OCI-LY3 (cell line): ENCODE results near the gene IRX6.

Experiments used
- H2AFZ ChIP-seq: fragments of 200-600, 300-600 bp; shearing (Covaris generic); 2 replicates; pipeline ENCODE4 v1.6.0; 2014; ENCODE audit warnings: antibody characterized with exemption, low read depth, low read length
- H3K27ac ChIP-seq: fragments of 200-600, 300-600 bp; sonication (generic); 2 replicates; pipeline ENCODE4 v1.5.1; 2014; ENCODE audit warnings: mild to moderate bottlenecking, low read length, moderate library complexity, mixed read lengths
- H3K27me3 ChIP-seq: fragments of 200-600, 300-600 bp; sonication (generic); 2 replicates; pipeline ENCODE4 v1.6.1; 2014; ENCODE audit warnings: low read depth, low read length, mixed read lengths
- H3K36me3 ChIP-seq: fragments of 200-600, 300-600 bp; sonication (generic); replicated peaks from 2 replicates; pipeline ENCODE3; 2014; ENCODE audit warnings: low read depth, low read length, mixed read lengths
- H3K4me1 ChIP-seq: fragments of 300-600, 200-600 bp; sonication (generic); 2 replicates; pipeline ENCODE4 v1.6.1; 2014; ENCODE audit warnings: low read length, mixed read lengths
- H3K4me2 ChIP-seq: fragments of 200-600, 300-600 bp; sonication (generic); 2 replicates; pipeline ENCODE4 v1.6.1; 2014; ENCODE audit warnings: low read length, mixed read lengths
- H3K4me3 ChIP-seq: fragments of 300-600, 200-600 bp; sonication (generic); 2 replicates; pipeline ENCODE4 v1.5.1; 2014; ENCODE audit warnings: antibody characterized with exemption, mild to moderate bottlenecking, low read length, moderate library complexity
- H3K79me2 ChIP-seq: fragments of 300-600, 200-600 bp; shearing (Covaris generic); 2 replicates; pipeline ENCODE4 v1.6.1; 2014; ENCODE audit warnings: mild to moderate bottlenecking, low read length, mixed read lengths
- H3K9ac ChIP-seq: fragments of 300-600, 200-600 bp; shearing (Covaris generic); 2 replicates; pipeline ENCODE4 v1.6.0; 2014; ENCODE audit warnings: mild to moderate bottlenecking, low read length, moderate library complexity
- H3K9me3 ChIP-seq: fragments of 200-600, 300-600 bp; shearing (Covaris generic); 2 replicates; pipeline ENCODE4 v1.6.1; 2014; ENCODE audit warnings: low read length, mixed read lengths; ENCODE audit not compliant: insufficient read depth
- H4K20me1 ChIP-seq: fragments of 200-600, 300-600 bp; sonication (generic); 2 replicates; pipeline ENCODE4 v1.6.1; 2016; ENCODE audit warnings: low read length, mixed read lengths; ENCODE audit not compliant: insufficient read depth
- EZH2phosphoT487 ChIP-seq: fragments of 200-600 bp; shearing (Covaris generic); IDR thresholded peaks from 2 replicates; pipeline ENCODE4 v1.6.1; 2018; ENCODE audit warnings: antibody characterized with exemption, mixed run types, low read depth
- TF ChIP-seq, protein P1 (sequence below): fragments of 200-600, 300-600 bp; sonication (generic); IDR thresholded peaks from 2 replicates; pipeline ENCODE4 v1.5.1; 2014; ENCODE audit warnings: antibody characterized with exemption, low read length, low read depth

The IRX6 gene

DNA sequence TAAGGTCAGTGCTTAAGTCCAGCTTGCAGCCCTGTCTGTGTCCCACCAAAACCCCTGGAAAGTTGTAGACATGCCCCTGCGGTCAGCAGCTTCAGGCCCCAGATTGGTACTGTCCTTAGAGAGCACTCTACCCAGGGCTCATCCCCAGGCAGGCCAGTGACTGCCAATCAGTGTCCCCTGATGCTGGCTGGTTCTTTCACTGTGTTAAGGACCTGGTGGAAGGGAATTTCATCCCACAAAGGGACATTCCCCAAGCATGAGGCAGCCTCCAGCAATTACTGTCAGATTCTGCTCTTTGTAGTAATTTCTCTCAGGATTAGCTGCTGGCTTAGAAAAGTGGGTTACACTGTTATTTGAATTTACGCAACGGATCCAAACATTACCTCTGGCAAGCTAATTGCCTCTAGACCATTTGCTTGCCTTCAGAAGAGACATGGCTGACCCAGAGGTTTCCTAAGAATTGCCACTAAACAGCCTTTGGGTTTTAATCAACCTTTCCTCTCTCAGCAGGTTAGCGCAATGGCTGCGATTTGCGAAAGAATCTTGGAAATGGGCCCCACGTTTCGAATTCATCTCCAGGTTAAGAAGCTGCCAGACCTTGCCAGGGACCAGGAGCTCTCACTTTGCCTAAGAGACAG lies 5.9 kb downstream of the IRX6 start:
- Histone ChIP-seq H3K36me3 (no peaks in the 10 kb centered on the region), H3K9me3 (no peaks in the 10 kb centered on the region), H4K20me1 (no peaks in the 10 kb centered on the region), H3K79me2 (no peaks in the 10 kb centered on the region), H3K4me2 (no peak overlapping the region), H3K4me1 (no peaks in the 10 kb centered on the region), H3K4me3 (no peak overlapping the region), H2AFZ (no peak overlapping the region), H3K9ac (no peak overlapping the region), H3K27me3 (no peaks in the 10 kb centered on the region), H3K27ac (no peak overlapping the region)
- TF ChIP-seq, protein P1, sequence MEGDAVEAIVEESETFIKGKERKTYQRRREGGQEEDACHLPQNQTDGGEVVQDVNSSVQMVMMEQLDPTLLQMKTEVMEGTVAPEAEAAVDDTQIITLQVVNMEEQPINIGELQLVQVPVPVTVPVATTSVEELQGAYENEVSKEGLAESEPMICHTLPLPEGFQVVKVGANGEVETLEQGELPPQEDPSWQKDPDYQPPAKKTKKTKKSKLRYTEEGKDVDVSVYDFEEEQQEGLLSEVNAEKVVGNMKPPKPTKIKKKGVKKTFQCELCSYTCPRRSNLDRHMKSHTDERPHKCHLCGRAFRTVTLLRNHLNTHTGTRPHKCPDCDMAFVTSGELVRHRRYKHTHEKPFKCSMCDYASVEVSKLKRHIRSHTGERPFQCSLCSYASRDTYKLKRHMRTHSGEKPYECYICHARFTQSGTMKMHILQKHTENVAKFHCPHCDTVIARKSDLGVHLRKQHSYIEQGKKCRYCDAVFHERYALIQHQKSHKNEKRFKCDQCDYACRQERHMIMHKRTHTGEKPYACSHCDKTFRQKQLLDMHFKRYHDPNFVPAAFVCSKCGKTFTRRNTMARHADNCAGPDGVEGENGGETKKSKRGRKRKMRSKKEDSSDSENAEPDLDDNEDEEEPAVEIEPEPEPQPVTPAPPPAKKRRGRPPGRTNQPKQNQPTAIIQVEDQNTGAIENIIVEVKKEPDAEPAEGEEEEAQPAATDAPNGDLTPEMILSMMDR = no peak
- no peak for TF ChIP-seq EZH2phosphoT487

DNA sequence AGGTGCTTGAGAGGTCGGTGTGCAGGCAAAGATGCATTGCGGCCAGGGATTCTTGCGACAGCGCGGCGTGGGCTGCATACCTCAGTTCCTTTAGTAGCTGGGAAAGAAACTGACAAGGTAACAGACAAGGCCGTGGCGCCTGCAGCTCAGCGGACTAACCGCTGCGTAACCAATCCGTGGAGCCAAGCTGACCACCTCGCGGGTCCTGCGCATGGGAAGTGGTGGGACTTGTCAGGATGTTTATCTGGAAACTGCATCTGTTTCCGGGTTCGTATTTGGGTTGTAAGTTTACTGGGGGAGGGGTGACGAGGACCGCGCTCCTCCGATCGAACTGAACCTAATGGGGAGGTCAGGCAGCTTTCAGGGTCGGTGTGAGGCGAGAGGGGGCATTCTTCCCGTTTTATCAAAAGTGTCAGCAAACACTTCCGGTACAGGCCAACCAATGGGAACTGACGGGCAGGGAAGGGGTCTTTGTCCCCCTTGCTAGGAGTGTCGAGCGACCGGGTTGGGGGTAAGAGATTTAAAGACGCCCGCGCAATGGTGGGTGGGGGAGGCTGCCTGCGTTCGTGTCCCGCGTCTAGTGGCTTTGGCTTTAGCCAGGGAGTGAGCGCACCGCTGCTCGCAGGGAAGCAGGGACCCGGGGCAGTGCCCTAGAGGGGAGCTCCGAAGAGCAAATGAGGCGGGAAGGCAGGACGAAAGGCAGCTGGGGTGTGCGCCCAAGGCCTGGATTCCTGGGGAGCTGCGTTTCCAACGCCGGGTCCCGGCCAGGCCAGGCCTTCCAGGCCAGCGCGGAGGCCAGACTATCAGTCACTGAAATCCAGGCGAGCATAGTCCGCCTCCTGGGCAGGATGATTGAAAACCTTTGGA lies 7.0 kb downstream of the IRX6 start:
- Histone ChIP-seq H3K9ac (no peak overlapping the region), H3K79me2 (no peaks in the 10 kb centered on the region), H4K20me1 (no peaks in the 10 kb centered on the region), H3K4me2 (no peak overlapping the region), H3K27me3 (no peaks in the 10 kb centered on the region), H3K4me1 (no peaks in the 10 kb centered on the region), H3K36me3 (no peaks in the 10 kb centered on the region), H3K9me3 (no peaks in the 10 kb centered on the region), H2AFZ (no peak overlapping the region), H3K27ac (no peak overlapping the region), H3K4me3 (no peak overlapping the region)
- TF ChIP-seq, protein P1 = no peak
- TF ChIP-seq EZH2phosphoT487 = no peak

DNA sequence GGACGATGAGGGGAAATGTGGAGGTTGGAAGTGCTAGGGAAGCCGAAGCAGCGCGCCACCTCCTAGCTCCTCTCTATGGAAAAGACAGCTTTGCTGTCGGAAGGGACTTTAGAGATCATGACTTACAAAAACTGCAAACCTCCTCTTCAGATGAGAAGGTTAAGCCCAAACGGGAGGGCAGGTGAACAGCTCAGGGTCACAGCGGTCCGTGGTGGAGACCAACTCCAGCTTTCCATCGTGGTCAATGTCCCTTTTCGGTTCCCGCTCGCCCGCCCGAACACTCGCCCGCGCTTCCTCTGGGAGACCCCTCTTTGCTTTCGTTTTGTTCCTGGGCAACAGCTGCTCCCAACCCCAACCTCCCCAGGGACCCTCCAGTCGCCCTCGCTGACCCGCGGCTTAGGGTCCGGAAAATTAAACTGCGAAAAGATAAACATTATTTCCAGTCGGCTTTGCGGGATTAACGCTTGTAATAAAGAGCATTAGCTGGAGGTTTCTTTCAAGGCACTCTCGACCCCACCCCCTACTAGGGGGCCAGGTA lies 7.7 kb downstream of the IRX6 start:
- H3K27ac ChIP-seq = no peak overlapping the region
- H3K9ac ChIP-seq = no peak overlapping the region
- no peak overlapping the region for H3K4me3 ChIP-seq
- no peaks in the 10 kb centered on the region for H3K36me3 ChIP-seq
- no peaks in the 10 kb centered on the region for H3K27me3 ChIP-seq
- H3K4me1 ChIP-seq = no peaks in the 10 kb centered on the region
- TF ChIP-seq EZH2phosphoT487 = no peak
- TF ChIP-seq, protein P1 = no peak
- no peak overlapping the region for H3K4me2 ChIP-seq
- no peak overlapping the region for H2AFZ ChIP-seq
- H3K79me2 ChIP-seq = no peaks in the 10 kb centered on the region
- no peaks in the 10 kb centered on the region for H4K20me1 ChIP-seq
- H3K9me3 ChIP-seq = no peaks in the 10 kb centered on the region

DNA sequence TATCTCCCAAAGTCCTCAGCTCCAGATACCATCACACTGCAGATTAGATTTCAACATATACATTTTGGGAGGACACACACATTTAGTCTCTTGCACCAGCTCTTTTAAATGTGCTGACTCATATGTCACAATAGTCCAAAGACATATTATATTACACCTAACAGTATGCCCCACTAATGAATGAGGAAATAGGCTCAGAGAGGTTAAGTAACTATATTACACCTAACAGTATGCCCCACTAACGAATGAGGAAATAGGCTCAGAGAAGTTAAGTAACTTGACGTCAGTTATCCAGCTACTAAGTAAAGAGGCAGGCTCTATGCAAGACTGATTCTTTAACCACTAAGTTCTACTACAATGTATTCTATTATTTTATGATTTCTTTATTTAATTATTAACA lies 9.7 kb downstream of the IRX6 start:
- no peaks in the 10 kb centered on the region for H4K20me1 ChIP-seq
- no peaks in the 10 kb centered on the region for H3K79me2 ChIP-seq
- no peaks in the 10 kb centered on the region for H3K36me3 ChIP-seq
- no peak overlapping the region for H3K27ac ChIP-seq
- H3K4me2 ChIP-seq = no peak overlapping the region
- H3K27me3 ChIP-seq = no peaks in the 10 kb centered on the region
- no peaks in the 10 kb centered on the region for H3K9me3 ChIP-seq
- no peaks in the 10 kb centered on the region for H3K4me1 ChIP-seq
- TF ChIP-seq EZH2phosphoT487 = no peak
- TF ChIP-seq, protein P1 = no peak
- no peak overlapping the region for H2AFZ ChIP-seq
- H3K4me3 ChIP-seq = no peak overlapping the region
- no peak overlapping the region for H3K9ac ChIP-seq
